Right ventricle myocardium inferior (tissue), 1 donor: ENCODE data around the gene ISLR2. TPM values are rescaled to one million over a fixed set of nuclear protein-coding genes. Genes with fewer than 3 reads are reported as not detected.

Experiments
- total RNA-seq: library from RNA; stranded (reverse); fragmentation: NEBNext Ultra II Directional; extraction: Animal tissue kit (Norgen Biotek cat#: 25700); gene quantifications from one replicate; pipeline ENCODE4 v1.2.1, GENCODE V29; 2021
- donor health status: DM: no; HTN: yes; CAD: no; lungs with severe emphysema.

ISLR2 gene
- total RNA-seq, 1 donor from 2014 or later, result 1.3 TPM

Other genes starting within 250 kb of the ISLR2 start
- 15.9 TPM for gene LOXL1, start 204.1 kb upstream of the ISLR2 start, total RNA-seq
- gene STOML1, start 138.3 kb upstream of the ISLR2 start, total RNA-seq, result 31.2 TPM
- gene PML, start 135.9 kb upstream of the ISLR2 start, total RNA-seq, result 22.3 TPM
- gene GOLGA6A, start 48.0 kb upstream of the ISLR2 start, total RNA-seq, result not detected
- gene ISLR, start 43.1 kb downstream of the ISLR2 start, total RNA-seq, result 13.8 TPM
- not detected for gene STRA6, start 72.2 kb downstream of the ISLR2 start, total RNA-seq
- not detected for gene CCDC33, start 105.7 kb downstream of the ISLR2 start, total RNA-seq
- gene CYP11A1, start 237.1 kb downstream of the ISLR2 start, total RNA-seq, result 0.24 TPM